Measurements from ENCODE around the gene TTC16.
"Not testable (repeated sequence)": the region's sequence is repeated elsewhere in the genome, so short reads cannot be mapped to it uniquely, and the experiment has no call there.

The TTC16 gene

DNA sequence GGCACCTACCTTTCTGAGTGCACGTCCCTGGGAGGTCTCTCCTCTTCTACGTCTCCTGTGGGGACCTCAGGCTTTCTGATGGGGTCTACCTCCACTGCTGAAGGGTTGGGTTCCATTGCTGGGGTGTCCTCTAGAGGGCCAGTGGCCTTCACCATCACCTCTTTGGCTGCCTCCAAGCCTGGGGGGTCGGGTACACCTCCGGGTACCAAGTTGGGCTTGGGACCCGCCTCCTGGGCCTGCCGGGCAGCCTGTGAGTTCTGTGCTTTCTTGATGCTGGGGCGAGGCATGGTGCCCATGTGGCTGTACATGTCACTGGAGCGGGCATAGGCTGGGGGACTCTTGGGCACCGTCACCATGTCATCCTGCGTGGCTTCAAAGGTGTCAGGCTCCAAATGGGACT, 58.1 kb downstream of the TTC16 start:
- DNase-seq (ENCODE audit: low read depth, low spot score), result no peak
- no peak overlapping the region for H3K4me3 ChIP-seq (ENCODE audit: low read length)

DNA sequence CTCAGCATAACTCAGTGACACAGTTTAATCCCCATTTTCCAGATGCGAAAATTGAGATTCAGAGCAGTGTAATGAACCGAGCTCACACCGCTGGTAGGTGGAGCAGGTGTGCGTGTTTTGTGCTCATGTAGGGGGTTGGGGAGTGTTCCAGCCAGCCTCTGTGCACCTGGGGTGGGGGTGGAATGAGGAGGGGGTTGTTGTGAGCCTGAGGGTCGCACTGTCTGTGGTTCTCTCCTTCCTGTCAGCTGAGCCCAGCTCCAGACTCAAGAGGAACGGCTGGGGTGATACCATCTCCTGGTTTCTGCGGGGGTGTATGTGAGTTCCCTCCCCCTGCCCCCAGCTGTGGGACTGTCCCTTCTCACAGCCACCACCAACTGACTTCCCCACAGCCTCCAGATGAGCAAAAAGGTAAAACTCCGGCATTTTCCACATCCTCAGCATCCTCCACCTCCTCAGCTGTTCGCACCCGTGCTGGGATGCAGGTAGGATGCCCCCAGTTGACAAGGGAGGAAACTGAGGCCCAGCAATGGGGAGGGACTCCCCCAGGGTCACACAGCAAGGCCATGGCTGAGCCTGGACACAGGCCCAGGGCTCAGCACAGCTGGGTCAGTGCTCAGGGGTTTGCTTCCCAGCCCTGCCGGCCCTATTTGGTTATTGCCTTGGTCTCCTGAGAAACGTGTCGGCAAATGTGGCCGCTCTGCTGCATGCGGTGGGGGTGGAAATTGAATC, 60.5 kb downstream of the TTC16 start:
- H3K4me3 ChIP-seq (ENCODE audit: low read length), result peak overlapping the region; percentile 79
- peak; percentile 99 for DNase-seq (ENCODE audit: low read depth, low spot score)

DNA sequence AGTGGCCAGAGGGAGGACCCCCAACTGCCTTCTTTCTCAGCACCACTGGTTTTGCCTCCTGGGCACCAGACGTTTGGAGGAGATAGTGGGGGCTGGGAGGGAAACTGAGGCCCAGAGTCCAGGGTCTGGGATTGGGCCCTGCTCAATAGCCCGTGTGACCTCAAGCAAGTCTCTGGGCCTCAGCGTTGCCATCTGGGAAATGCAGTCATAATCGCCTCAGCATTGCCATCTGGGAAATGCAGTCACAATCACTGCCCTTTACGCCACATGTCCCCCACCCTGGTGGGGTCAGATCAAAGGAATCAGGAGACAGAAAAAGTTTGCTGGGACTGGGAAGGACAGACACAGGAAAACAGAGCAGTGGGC, 61.0 kb downstream of the TTC16 start:
- peak overlapping the region; percentile 79 for H3K4me3 ChIP-seq (ENCODE audit: low read length)
- DNase-seq (ENCODE audit: low read depth, low spot score), result no peak

DNA sequence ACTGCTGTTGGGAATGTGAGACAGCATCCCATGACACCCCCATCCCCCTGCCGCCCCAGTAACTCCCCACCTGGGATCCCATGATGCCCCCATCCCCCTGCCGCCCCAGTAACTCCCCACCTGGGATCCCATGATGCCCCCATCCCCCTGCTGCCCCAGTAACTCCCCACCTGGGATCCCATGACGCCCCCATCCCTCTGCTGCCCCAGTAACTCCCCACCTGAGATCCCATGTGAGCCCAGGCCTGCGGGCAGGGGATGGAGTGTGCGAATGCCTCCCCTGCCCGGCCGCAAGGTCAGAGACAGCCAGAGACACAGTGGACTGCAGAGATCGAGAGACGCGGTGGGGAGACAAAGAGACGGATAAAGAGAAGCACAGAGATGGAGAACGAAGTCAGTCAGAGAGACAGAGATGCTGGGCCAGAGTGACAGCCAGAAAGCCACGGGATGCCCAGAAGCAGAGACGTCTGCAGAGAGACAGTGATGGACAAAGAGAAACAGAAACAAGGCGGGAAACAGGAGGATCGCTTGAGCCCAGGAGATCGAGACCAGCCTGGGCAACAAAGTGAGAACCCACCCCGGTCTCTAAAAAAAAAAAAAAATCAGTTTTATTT, 61.6 kb downstream of the TTC16 start:
- H3K4me3 ChIP-seq (ENCODE audit: low read length), result peak overlapping the region; percentile 79

DNA sequence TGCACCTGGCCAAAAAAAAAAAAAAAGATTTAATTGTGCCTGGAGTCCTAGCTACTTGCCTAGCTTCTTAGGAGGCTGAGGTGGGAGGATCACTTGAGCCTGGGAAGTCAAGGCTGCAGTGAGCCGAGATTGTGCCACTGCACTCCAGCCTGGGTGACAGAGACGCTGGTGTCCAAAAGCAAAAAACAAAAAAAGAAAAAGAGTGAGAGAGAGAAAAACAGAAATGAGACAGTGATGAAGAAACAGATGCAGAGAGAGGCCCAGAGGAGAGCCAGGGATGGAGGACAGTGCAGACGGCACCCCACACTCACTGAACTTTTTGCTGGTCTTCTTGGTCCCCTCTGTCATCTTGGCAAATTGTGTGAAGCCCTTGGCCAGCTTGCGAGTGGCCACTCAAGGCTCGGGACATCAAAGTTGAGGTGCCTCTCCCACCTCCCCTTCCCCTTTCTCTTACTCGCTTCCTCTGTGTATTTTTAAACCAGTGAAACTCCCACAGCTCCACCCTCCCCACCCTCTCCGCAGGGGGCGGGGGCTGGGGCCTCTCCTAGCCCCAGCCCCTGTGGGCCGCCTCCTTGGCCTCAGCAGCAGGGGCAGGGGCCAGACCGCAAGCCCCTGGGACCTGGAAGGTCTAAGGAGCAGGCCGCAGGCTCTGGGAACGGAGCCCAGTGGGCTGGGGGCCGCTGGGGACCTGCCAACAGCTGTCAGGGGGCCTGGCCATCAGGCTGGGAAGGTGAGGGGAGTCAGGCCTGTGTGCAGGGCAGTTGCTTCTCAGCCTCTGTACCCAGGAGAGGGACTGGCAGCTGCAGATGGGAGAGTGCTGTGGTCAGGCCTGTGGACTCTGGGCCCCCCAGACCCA, 62.6 kb downstream of the TTC16 start, which contains the start of gene SH2D3C:
Gene SH2D3C, minus strand, starts transcription at position 387 of the 856 bp plus-strand sequence. Its CDS starts 39 bp downstream, at position 348.
- peak within 1 kb of the TSS; percentile 79 for H3K4me3 ChIP-seq (ENCODE audit: low read length)

More for the DNA sequence above, 61.6 kb downstream of the TTC16 start:
- no peak for DNase-seq (ENCODE audit: low read depth, low spot score)

DNA sequence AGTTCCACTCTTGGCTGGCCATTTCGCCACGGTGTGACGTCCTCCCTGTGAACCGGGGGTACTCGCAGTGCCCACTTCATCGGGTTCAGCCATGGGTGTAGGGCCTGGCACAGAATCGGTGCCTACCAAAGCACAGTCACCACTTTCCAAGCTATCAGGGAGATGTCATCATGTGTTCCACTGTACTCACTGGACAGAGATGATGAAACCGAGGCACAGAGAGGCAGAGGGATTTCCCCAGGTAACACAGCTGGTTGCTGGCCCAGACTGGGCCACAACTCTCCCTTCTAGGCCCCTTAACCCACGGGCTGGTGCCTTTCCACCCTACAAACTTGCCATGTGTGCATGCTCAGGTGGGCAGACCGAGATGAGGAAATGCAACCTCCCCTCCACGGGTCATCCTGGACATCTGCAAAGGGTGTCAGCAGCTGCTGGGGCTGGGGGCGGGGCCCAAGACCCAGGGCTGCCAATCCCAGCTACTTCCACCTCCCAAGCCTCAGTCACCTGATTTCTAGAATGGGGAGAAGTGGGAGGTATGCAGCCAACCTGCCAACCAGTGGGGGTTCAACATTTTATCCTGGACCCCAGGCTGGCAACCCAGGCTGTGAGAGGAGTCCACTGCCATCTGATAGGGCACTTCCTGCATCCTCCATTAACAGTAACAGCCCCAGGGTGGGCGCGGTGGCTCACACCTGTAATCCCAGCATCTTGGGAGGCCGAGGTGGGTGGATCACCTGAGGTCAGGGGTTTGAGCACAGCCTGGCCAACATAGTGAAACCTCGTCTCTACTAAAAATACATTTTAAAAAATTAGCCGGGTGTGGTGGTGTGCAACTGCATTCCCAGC, 63.5 kb downstream of the TTC16 start:
- peak overlapping the region; percentile 79 for H3K4me3 ChIP-seq (ENCODE audit: low read length)
- no peak for DNase-seq (ENCODE audit: low read depth, low spot score)

More for the DNA sequence above, 62.6 kb downstream of the TTC16 start, which contains the start of gene SH2D3C:
- DNase-seq (ENCODE audit: low read depth, low spot score), result no peak

DNA sequence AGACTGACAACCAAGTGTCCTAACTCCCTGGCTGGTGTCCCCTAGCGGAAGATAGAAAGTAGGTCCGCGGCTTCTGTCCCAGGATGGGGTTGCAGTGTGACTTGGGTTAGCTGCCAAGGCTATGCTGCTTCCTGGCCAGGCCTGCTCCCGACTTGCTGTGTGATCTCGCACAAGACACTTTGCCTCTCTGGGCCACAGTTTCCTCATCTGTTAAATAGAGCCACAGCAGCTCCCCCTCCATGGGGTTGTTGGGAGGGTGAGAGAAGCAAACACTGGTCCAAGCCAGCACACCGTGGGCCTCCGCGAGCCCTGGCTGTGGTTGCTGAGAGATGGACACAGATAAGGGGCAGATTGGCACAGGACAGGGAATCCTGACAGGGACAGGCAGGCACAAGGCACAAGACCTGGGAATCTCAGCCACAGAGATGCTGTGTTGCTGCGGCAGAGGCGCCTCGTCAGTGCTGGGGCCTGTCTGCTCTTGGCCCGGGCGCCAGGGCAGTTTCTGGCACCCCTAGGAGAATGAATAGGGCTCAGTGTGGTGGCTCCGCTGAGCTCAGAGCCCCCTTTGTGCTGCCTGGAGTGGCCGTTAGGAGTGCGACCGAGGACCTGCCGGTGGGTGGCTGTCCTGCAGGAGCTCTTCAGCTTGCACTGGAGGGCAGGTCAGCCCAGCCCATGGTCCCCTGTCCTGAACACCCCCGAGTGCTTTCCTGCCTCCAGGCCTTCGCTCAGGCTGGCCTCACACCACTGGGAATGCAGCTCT, 64.4 kb downstream of the TTC16 start:
- DNase-seq (ENCODE audit: low read depth, low spot score), result no peak
- H3K4me3 ChIP-seq (ENCODE audit: low read length), result no peak overlapping the region

DNA sequence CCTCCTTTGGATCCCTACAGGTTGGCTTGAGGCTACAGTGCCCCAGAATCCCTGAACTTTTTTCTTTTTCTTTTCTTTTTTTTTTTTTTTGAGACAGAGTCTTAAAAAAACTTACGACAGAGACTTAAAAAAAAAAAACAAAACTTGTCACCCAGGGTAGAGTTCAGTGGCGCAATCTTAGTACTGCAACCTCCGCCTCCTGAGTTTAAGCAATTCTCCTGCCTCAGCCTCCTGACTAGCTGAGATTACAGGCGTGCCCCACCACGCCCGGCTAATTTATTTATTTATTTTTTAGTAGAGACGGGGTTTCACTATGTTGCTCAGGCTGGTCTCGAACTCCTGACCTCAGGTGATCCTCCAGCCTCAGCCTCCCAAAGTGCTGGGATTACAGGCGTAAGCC, 65.0 kb downstream of the TTC16 start:
- DNase-seq (ENCODE audit: low read depth, low spot score); H3K4me3 ChIP-seq (ENCODE audit: low read length): not testable (repeated sequence)
